HepG2 (cell line): ENCODE data around the gene MTF1. TPM values are rescaled to one million over a fixed set of nuclear protein-coding genes. Genes with fewer than 3 reads are reported as not detected.

Experiments
- ADNP ChIP-seq: sonication (generic); formaldehyde crosslinking; IDR thresholded peaks from 2 replicates; pipeline ENCODE4 v1.4.0; 2020; ENCODE audit warnings: missing genetic modification reagents
- CENPX ChIP-seq: sonication (generic); formaldehyde crosslinking; IDR thresholded peaks from 2 replicates; pipeline ENCODE4 v1.9.0; 2021; ENCODE audit warnings: mild to moderate bottlenecking, missing genetic modification reagents, moderate library complexity
- CHD2 ChIP-seq: IDR thresholded peaks from 2 replicates; pipeline ENCODE4 v1.6.1; 2011; ENCODE audit warnings: low read depth, low read length, improper control_type of control experiment
- DPF2 ChIP-seq: sonication (generic); formaldehyde crosslinking; IDR thresholded peaks from 2 replicates; pipeline ENCODE4 v1.4.0; 2020; ENCODE audit warnings: mild to moderate bottlenecking, low read depth, missing genetic modification reagents, borderline replicate concordance
- HMG20B ChIP-seq: conservative IDR thresholded peaks from 2 replicates; pipeline ENCODE4 v1.6.1; 2016; ENCODE audit warnings: missing genetic modification reagents, missing compliant biosample characterization
- IRX3 ChIP-seq: sonication (generic); formaldehyde crosslinking; IDR thresholded peaks from 2 replicates; pipeline ENCODE4 v1.8.1; 2023; ENCODE audit warnings: mild to moderate bottlenecking, low read depth, missing genetic modification reagents, borderline replicate concordance
- MAFK ChIP-seq, 2 experiments: IDR thresholded peaks in 1 of 2; conservative IDR thresholded peaks in 1 of 2; 2 replicates each; pipeline ENCODE4 v1.6.1; 2011; ENCODE audit warnings: improper control_type of control experiment in 2 of 2, low read length in 2 of 2
- POLR2A ChIP-seq, 2 experiments: IDR thresholded peaks; 2 replicates each; pipeline ENCODE4 v1.6.1; 2011; ENCODE audit warnings: low read depth in 2 of 2, low read length in 2 of 2, mild to moderate bottlenecking in 1 of 2, moderate library complexity in 1 of 2; ENCODE audit not compliant: insufficient read depth in 1 of 2
- SMARCC2 ChIP-seq: fragments of 450-650 bp; IDR thresholded peaks from 2 replicates; pipeline ENCODE4 v1.6.1; 2017; ENCODE audit warnings: antibody characterized with exemption, mild to moderate bottlenecking
- SSRP1 ChIP-seq: IDR thresholded peaks from 2 replicates; pipeline ENCODE4 v1.6.1; 2016; ENCODE audit warnings: control low read depth
- SUZ12 ChIP-seq: fragments of 150-350 bp; IDR thresholded peaks from 2 replicates; pipeline ENCODE4 v1.6.1; 2014; ENCODE audit warnings: low read depth, low read length
- XBP1 ChIP-seq: sonication (generic); formaldehyde crosslinking; IDR thresholded peaks from 2 replicates; pipeline ENCODE4 v1.5.0; 2020; ENCODE audit warnings: missing genetic modification reagents
- ZBTB7B ChIP-seq: sonication (generic); formaldehyde crosslinking; IDR thresholded peaks from 2 replicates; pipeline ENCODE4 v1.4.0; 2020; ENCODE audit warnings: missing genetic modification reagents
- ZFAT ChIP-seq: sonication (generic); formaldehyde crosslinking; conservative IDR thresholded peaks from 2 replicates; pipeline ENCODE4 v1.8.1; 2023; ENCODE audit warnings: missing genetic modification reagents, inconsistent platforms
- ZNF10 ChIP-seq: sonication (generic); formaldehyde crosslinking; IDR thresholded peaks from 2 replicates; pipeline ENCODE4 v1.4.0; 2020; ENCODE audit warnings: mild to moderate bottlenecking, low read depth, missing genetic modification reagents, borderline replicate concordance
- ZNF281 ChIP-seq: sonication (generic); formaldehyde crosslinking; IDR thresholded peaks from 2 replicates; pipeline ENCODE4 v1.4.0; 2020; ENCODE audit warnings: missing genetic modification reagents, borderline replicate concordance
- ZNF451 ChIP-seq: sonication (generic); formaldehyde crosslinking; IDR thresholded peaks from 2 replicates; pipeline ENCODE4 v1.5.0; 2020; ENCODE audit warnings: mild to moderate bottlenecking, missing genetic modification reagents
- ZNF567 ChIP-seq: sonication (generic); formaldehyde crosslinking; IDR thresholded peaks from 2 replicates; pipeline ENCODE4 v1.8.1; 2023; ENCODE audit warnings: mild to moderate bottlenecking, missing genetic modification reagents, borderline replicate concordance
- ZNF629 ChIP-seq: sonication (generic); formaldehyde crosslinking; conservative IDR thresholded peaks from 2 replicates; pipeline ENCODE4 v1.5.0; 2020; ENCODE audit warnings: missing genetic modification reagents
- ZNF749 ChIP-seq: sonication (generic); formaldehyde crosslinking; IDR thresholded peaks from 2 replicates; pipeline ENCODE4 v1.8.0; 2022; ENCODE audit warnings: mild to moderate bottlenecking, missing genetic modification reagents, moderate library complexity, borderline replicate concordance
- ZNF777 ChIP-seq: sonication (generic); formaldehyde crosslinking; IDR thresholded peaks from 2 replicates; pipeline ENCODE4 v1.4.0; 2020; ENCODE audit warnings: missing genetic modification reagents
- ZNF780A ChIP-seq: sonication (generic); formaldehyde crosslinking; IDR thresholded peaks from 2 replicates; pipeline ENCODE4 v1.8.0; 2022; ENCODE audit warnings: mild to moderate bottlenecking, missing genetic modification reagents, moderate library complexity
- polyA plus RNA-seq, 8 experiments: library from polyadenylated mRNA; depleted of rRNA in 3 of 8; stranded (reverse) in 7 of 8; unstranded in 1 of 8; fragments of >200 nt; fragmentation: Illumina TruSeq in 4 of 8; extraction: Trizol in 4 of 8; gene quantifications; 2 replicates each; pipeline versions ENCODE4 v1.2.1 to v1.2.3, GENCODE V29; 2011 to 2016; ENCODE audit warnings: low read depth in 4 of 8, missing spikeins in 1 of 8, mixed read lengths in 1 of 8; ENCODE audit not compliant: insufficient read depth in 1 of 8
- total RNA-seq, 5 experiments: library from RNA; depleted of rRNA; stranded (reverse); fragments of >200 nt; fragmentation: Illumina TruSeq; extraction: Trizol; gene quantifications; 2 replicates each; pipeline ENCODE4 v1.2.3, GENCODE V29; 2016; ENCODE audit warnings: low read depth in 1 of 5
- TF ChIP-seq, protein P1 (sequence below): sonication (generic); formaldehyde crosslinking; IDR thresholded peaks from 2 replicates; pipeline ENCODE4 v1.5.0; 2020; ENCODE audit warnings: missing genetic modification reagents
- TF ChIP-seq, protein P2 (sequence below): sonication (generic); formaldehyde crosslinking; IDR thresholded peaks from 2 replicates; pipeline ENCODE4 v1.4.0; 2020; ENCODE audit warnings: missing genetic modification reagents, borderline replicate concordance

MTF1 gene
- total and polyA plus RNA-seq, 2 of the 13 experiments (the other 11 are each of a cell fraction or from before 2014, with no cell fraction given) = 2.4 to 3.3 TPM

DNA sequence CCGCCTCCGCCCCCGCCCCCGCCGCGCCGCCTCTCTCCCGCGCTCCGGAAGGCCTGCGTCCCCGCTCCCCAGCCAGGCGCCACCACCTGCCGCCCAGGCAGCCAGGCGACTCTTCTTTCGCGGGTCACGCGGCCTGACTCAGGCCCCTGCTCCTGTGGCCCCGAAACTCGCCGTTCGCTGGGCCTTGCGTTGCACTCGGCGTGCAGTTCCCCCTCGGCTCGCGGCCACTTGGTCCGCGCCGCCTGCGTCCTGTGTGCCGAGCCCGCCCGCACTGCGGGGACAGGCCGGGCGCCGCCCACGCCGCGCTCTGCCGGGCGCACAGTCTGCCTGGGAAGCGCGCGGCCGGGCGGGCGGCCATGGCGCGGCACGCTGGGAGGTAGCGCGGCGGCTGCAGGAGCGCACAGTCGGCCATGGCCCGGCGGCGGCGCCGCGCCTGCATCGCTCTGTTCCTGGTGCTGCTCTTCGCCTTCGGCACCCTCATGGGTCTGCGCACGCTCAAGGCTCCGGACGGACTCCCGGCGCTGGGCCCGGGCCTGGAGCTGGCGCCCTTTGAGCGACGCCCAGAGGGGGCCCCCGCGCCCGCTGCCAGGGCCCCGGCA, 65.5 kb downstream of the MTF1 start, which contains the start of gene MANEAL (continued):
- TF ChIP-seq DPF2 (CRISPR knock-in tag) = no peak
- no peak for TF ChIP-seq ZNF749 (CRISPR knock-in tag)
- no peak for TF ChIP-seq SUZ12
- no peak for TF ChIP-seq ZFAT (CRISPR knock-in tag)
- TF ChIP-seq, protein P1, sequence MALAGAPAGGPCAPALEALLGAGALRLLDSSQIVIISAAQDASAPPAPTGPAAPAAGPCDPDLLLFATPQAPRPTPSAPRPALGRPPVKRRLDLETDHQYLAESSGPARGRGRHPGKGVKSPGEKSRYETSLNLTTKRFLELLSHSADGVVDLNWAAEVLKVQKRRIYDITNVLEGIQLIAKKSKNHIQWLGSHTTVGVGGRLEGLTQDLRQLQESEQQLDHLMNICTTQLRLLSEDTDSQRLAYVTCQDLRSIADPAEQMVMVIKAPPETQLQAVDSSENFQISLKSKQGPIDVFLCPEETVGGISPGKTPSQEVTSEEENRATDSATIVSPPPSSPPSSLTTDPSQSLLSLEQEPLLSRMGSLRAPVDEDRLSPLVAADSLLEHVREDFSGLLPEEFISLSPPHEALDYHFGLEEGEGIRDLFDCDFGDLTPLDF (CRISPR knock-in tag) = no peak; the same call in 1 of the 2 replicates
- TF ChIP-seq ZNF629 (CRISPR knock-in tag) = peak; percentile 47; the same call in 1 of the 2 replicates
- no peak for TF ChIP-seq ZNF10 (CRISPR knock-in tag)
- no peak for TF ChIP-seq MAFK (conservative IDR thresholded peaks at IDR 0.05 in 1 of 2, IDR thresholded peaks at IDR 0.05 in 1 of 2; ENCODE audit: low read length in 2 of 2)
- TF ChIP-seq POLR2A (IDR thresholded peaks at IDR 0.05; ENCODE audit: insufficient read depth in 1 of 2, low read depth in 2 of 2, low read length in 2 of 2) = peak in 1 of 2 experiments; percentile 68; a peak in 2 of 4 replicates
- TF ChIP-seq ADNP (CRISPR knock-in tag) = no peak
- no peak for TF ChIP-seq CHD2
- TF ChIP-seq CENPX = no peak
- no peak for TF ChIP-seq ZNF451
- no peak for TF ChIP-seq HMG20B (CRISPR knock-in tag)
- TF ChIP-seq, protein P2, sequence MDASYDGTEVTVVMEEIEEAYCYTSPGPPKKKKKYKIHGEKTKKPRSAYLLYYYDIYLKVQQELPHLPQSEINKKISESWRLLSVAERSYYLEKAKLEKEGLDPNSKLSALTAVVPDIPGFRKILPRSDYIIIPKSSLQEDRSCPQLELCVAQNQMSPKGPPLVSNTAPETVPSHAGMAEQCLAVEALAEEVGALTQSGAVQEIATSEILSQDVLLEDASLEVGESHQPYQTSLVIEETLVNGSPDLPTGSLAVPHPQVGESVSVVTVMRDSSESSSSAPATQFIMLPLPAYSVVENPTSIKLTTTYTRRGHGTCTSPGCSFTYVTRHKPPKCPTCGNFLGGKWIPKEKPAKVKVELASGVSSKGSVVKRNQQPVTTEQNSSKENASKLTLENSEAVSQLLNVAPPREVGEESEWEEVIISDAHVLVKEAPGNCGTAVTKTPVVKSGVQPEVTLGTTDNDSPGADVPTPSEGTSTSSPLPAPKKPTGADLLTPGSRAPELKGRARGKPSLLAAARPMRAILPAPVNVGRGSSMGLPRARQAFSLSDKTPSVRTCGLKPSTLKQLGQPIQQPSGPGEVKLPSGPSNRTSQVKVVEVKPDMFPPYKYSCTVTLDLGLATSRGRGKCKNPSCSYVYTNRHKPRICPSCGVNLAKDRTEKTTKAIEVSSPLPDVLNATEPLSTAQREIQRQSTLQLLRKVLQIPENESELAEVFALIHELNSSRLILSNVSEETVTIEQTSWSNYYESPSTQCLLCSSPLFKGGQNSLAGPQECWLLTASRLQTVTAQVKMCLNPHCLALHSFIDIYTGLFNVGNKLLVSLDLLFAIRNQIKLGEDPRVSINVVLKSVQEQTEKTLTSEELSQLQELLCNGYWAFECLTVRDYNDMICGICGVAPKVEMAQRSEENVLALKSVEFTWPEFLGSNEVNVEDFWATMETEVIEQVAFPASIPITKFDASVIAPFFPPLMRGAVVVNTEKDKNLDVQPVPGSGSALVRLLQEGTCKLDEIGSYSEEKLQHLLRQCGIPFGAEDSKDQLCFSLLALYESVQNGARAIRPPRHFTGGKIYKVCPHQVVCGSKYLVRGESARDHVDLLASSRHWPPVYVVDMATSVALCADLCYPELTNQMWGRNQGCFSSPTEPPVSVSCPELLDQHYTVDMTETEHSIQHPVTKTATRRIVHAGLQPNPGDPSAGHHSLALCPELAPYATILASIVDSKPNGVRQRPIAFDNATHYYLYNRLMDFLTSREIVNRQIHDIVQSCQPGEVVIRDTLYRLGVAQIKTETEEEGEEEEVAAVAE = no peak
- TF ChIP-seq ZBTB7B = no peak
- peak; percentile 26; the same call in 1 of the 2 replicates for TF ChIP-seq IRX3 (CRISPR knock-in tag)
- no peak; the same call in 1 of the 2 replicates for TF ChIP-seq ZNF281 (CRISPR knock-in tag)
- no peak; the same call in 1 of the 2 replicates for TF ChIP-seq XBP1
- TF ChIP-seq SMARCC2 = no peak
- TF ChIP-seq ZNF780A (CRISPR knock-in tag) = 0 out of 2 replicates have a peak, but pooled peaks have one; percentile 40
- TF ChIP-seq ZNF777 (CRISPR knock-in tag) = peak; percentile 72
- no peak for TF ChIP-seq SSRP1 (CRISPR knock-in tag)
- TF ChIP-seq ZNF567 (CRISPR knock-in tag) = no peak
